Occipital lobe (tissue), 2 donors: Measurements from ENCODE around the gene YY1. TPM values are rescaled to one million over a fixed set of nuclear protein-coding genes. Genes with fewer than 3 reads are reported as not detected.
"Not testable (repeated sequence)": the region's sequence is repeated elsewhere in the genome, so short reads cannot be mapped to it uniquely, and the experiment has no call there.

Experiments
- DNase-seq: peaks from one replicate; lab custom pipeline; 2025; lab: John Stamatoyannopoulos, UW
- total RNA-seq: library from RNA; depleted of rRNA; stranded (reverse); fragments of >200 nt; gene quantifications from one replicate; pipeline ENCODE4 v1.2.3, GENCODE V29; 2014

The YY1 gene
- total RNA-seq, 1 donor from 2014 or later = 60.2 TPM

GRCh38 chr14:100213956-100214769 is 24.8 kb upstream of the YY1 start:
- DNase-seq = peak; percentile 72

- no peak for DNase-seq
Observed at GRCh38 chr14:100214770-100215083, 24.2 kb upstream of the YY1 start.

- no peak for DNase-seq
Observed at GRCh38 chr14:100215330-100215885, 23.5 kb upstream of the YY1 start.

- no peak for DNase-seq
Observed at GRCh38 chr14:100219126-100219785, 19.7 kb upstream of the YY1 start.

GRCh38 chr14:100221533-100222223 is 17.3 kb upstream of the YY1 start:
- no peak for DNase-seq

- DNase-seq = no peak
Observed at GRCh38 chr14:100222224-100223093, 16.5 kb upstream of the YY1 start.

- DNase-seq = no peak
Observed at GRCh38 chr14:100223332-100224201, 15.4 kb upstream of the YY1 start.

- DNase-seq = no peak
Observed at GRCh38 chr14:100224229-100224866, 14.6 kb upstream of the YY1 start.

GRCh38 chr14:100225169-100225568 is 13.8 kb upstream of the YY1 start:
- no peak for DNase-seq

- no peak for DNase-seq
Observed at GRCh38 chr14:100230361-100230760, 8.6 kb upstream of the YY1 start.

- no peak for DNase-seq
Observed at GRCh38 chr14:100234511-100234910, 4.4 kb upstream of the YY1 start.

GRCh38 chr14:100236271-100236818 is 2.6 kb upstream of the YY1 start:
- DNase-seq = not testable (repeated sequence)

GRCh38 chr14:100236881-100237280 is 2.1 kb upstream of the YY1 start:
- no peak for DNase-seq

GRCh38 chr14:100237735-100238418 is 1.1 kb upstream of the YY1 start:
- no peak for DNase-seq

GRCh38 chr14:100239211-100239839 is 381 bp downstream of the YY1 start:
- no peak for DNase-seq

GRCh38 chr14:100239840-100240667 is 1.1 kb downstream of the YY1 start:
- DNase-seq = peak; percentile 66

GRCh38 chr14:100240668-100241032 is 1.7 kb downstream of the YY1 start:
- no peak for DNase-seq

GRCh38 chr14:100241279-100241678 is 2.3 kb downstream of the YY1 start:
- DNase-seq = no peak
